ENCODE results near the gene HEBP1. TPM values are rescaled to one million over a fixed set of nuclear protein-coding genes. Genes with fewer than 3 reads are reported as not detected.

The HEBP1 gene
- total RNA-seq, 2 experiments from 2014 or later: 13.9 to 17.6 TPM

DNA sequence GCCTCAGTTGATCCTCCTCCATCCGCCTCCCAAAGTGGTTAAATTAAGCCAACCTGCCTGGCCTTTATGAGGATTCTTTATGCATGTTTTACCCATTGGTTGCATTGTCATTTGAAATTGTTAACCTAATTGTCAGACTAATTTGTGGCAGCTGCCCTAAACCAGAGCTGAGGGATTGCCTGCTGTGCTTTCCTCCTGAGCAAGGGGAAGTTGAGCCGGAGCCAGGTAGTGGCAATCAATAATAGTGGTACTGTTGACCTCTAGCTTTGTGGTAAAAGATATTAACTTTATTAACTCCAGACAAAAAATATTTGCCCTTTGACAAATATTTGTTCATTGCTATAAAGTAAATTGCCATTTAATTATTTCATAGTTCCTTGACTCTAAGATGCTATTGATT is 5.6 kb upstream of the HEBP1 start:
- H3K9me3 Mint-ChIP-seq: no peaks in the 10 kb centered on the region

DNA sequence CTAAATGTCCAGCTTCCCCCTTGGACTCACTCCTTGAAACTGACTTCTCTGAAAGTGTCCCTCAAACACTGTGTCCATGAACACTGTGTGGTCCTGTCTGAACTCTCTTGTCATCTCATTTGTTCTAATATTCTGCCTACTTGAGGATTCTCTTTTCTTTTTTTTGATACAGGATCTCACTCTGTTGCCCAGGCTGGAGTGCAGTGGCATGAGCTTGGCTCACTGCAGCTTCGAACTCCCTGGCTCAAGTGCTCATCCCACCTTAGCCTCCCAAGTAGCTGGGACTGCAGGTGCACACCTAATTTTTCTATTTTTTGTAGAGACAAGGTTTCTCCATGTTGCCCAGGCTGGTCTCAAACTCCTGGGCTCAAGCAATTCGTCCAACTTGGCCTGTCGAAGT is 4.9 kb upstream of the HEBP1 start:
- Mint-ChIP-seq H3K27me3 (peaks cover 42% of the 10 kb centered on the region), H3K27ac (no peak overlapping the region), H3K36me3 (no peaks in the 10 kb centered on the region), H3K4me3 (no peak overlapping the region), H3K4me1 (peaks cover 9% of the 10 kb centered on the region), H3K9me3 (no peaks in the 10 kb centered on the region)
- no peak for DNase-seq
- ATAC-seq (ENCODE audit: low read depth): no peak
- POLR2A ChIA-PET: no interaction called here

More for the DNA sequence above, 5.6 kb upstream of the HEBP1 start:
- H3K27me3 Mint-ChIP-seq: peaks cover 42% of the 10 kb centered on the region
- no peak overlapping the region for H3K27ac Mint-ChIP-seq
- ATAC-seq (ENCODE audit: low read depth) (no peak), DNase-seq (no peak)
- no peak overlapping the region for H3K4me3 Mint-ChIP-seq
- H3K4me1 Mint-ChIP-seq: peaks cover 9% of the 10 kb centered on the region
- no peaks in the 10 kb centered on the region for H3K36me3 Mint-ChIP-seq
- POLR2A ChIA-PET: no interaction called here

- POLR2A ChIA-PET: no interaction called here
- H3K27me3 Mint-ChIP-seq: peaks cover 42% of the 10 kb centered on the region
- H3K36me3 Mint-ChIP-seq: no peaks in the 10 kb centered on the region
- no peak overlapping the region for H3K4me3 Mint-ChIP-seq
- no peak for DNase-seq
- ATAC-seq (ENCODE audit: low read depth): no peak
- H3K9me3 Mint-ChIP-seq: no peaks in the 10 kb centered on the region
- peaks cover 9% of the 10 kb centered on the region for H3K4me1 Mint-ChIP-seq
- H3K27ac Mint-ChIP-seq: no peak overlapping the region
Observed at GRCh38 chr12:13004361-13004760, 4.3 kb upstream of the HEBP1 start.

DNA sequence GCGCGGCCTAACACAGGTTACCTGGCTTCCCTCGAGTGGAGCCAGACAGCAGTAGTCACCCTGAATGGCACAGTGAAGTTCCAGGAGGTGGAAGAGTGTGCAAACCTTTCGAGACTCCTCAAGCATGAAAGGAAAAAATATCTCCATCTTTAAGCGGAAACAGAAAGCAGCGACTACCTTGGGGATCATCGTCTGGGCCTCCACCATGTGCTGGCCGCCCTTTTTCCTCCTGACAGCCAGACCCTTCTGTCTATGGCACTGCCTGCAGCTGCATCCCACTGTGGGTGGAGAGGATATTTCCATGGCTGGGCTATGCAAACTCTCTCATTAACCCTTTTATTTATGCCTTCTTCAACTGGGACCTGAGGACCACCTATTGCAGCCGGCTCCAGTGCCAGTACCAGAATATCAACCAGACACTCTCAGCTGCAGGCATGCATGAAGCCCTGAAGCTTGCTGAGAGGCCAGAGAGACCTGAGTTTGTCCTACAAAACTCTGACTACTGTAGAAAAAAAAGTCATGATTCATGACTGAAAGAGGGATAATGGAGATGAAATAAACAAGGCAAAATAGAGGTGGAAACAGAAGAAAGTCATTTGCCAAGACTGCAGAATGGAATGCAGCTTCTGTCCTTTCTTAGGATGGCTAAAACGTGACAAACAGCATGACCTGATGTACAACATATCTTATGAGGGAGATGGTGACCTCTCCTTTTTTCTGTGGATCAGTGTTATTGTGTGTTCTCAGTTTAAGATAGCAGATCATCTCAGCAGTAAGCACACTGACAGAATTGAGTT is 2.4 kb upstream of the HEBP1 start:
- H3K4me3 Mint-ChIP-seq: peak overlapping the region; percentile 73
- peaks cover 38% of the 10 kb centered on the region for H3K27me3 Mint-ChIP-seq
- ATAC-seq (ENCODE audit: low read depth): no peak
- H3K36me3 Mint-ChIP-seq: no peaks in the 10 kb centered on the region
- peaks cover 16% of the 10 kb centered on the region for H3K4me1 Mint-ChIP-seq
- H3K9me3 Mint-ChIP-seq: no peaks in the 10 kb centered on the region
- DNase-seq: no peak
- POLR2A ChIA-PET: no interaction called here
- H3K27ac Mint-ChIP-seq: no peak overlapping the region

- Mint-ChIP-seq H3K4me1 (peaks cover 19% of the 10 kb centered on the region), H3K4me3 (peak overlapping the region; percentile 73), H3K9me3 (no peaks in the 10 kb centered on the region), H3K27ac (peak overlapping the region; percentile 5), H3K27me3 (peaks cover 38% of the 10 kb centered on the region), H3K36me3 (no peaks in the 10 kb centered on the region)
- DNase-seq: no peak
- ATAC-seq (ENCODE audit: low read depth): no peak
- POLR2A ChIA-PET: no interaction called here
Observed at GRCh38 chr12:13001775-13002040, 1.6 kb upstream of the HEBP1 start.

GRCh38 chr12:13000925-13001774 is 1.1 kb upstream of the HEBP1 start:
- Mint-ChIP-seq H3K9me3 (no peaks in the 10 kb centered on the region), H3K4me3 (peak overlapping the region; percentile 82), H3K27me3 (peaks cover 34% of the 10 kb centered on the region), H3K27ac (peak overlapping the region; percentile 26), H3K36me3 (no peaks in the 10 kb centered on the region), H3K4me1 (peaks cover 19% of the 10 kb centered on the region)
- POLR2A ChIA-PET: interaction anchor here (0.7 kb wide), 1 partner anchor 275 kb away, joined by 4 read pairs; no protein-coding TSS in a partner anchor
- DNase-seq (peak; percentile 64), ATAC-seq (ENCODE audit: low read depth) (peak; percentile 19)

DNA sequence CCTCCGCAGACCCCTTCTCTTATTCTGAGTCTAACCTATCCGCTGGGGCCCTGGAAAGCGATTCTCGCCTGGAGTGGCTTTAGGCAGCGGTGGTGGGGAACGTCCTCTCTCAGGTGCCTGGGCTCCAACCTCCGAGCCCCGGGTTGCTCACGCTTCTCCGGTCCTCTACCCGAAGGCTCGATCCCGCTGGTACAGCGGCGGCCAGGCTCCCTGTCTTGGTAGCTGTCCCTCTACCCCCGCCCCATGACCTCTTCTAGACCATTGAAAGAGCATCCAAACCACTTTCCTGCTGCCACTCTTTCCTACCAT is 505 bp upstream of the HEBP1 start:
- no peak for DNase-seq
- Mint-ChIP-seq H3K4me3 (peak overlapping the region; percentile 82), H3K27ac (peak overlapping the region; percentile 26), H3K27me3 (peaks cover 32% of the 10 kb centered on the region), H3K4me1 (peaks cover 19% of the 10 kb centered on the region), H3K36me3 (no peaks in the 10 kb centered on the region), H3K9me3 (no peaks in the 10 kb centered on the region)
- POLR2A ChIA-PET: no interaction called here
- peak; percentile 37 for ATAC-seq (ENCODE audit: low read depth)

DNA sequence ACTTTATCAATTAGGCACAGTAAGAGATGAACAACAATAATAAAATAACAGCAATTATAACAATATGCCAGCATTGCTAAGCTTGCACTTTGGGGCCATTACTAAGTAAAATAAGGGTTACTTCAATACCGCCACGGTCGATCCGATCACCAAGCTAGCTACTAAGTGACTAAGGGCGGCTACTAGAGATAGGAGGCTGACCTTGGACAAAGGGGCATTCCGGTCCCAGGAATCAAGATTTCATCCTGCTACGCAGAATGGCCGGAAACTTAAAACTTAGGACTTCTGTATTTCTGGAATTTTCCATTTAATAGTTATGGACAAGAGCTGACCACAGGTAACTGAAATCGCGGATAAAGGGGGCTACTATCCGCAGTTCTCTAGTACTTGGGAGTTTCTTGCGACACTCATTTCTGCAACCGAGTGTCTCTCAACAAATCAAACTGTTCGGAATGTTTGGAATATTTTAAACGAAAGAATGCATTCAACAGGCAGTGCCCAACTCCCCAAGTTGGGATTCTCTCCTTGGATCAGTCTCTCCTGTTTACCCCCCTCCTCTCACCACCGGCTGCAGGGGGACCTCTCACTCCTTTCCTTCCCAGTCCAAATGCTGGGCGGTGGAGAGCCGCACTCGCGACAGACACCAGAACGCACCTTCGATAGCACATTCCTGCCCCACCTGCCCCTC is 650 bp downstream of the HEBP1 start:
- Mint-ChIP-seq H3K4me3 (peak overlapping the region; percentile 82), H3K27me3 (peaks cover 26% of the 10 kb centered on the region), H3K36me3 (no peaks in the 10 kb centered on the region), H3K9me3 (no peaks in the 10 kb centered on the region), H3K27ac (peak overlapping the region; percentile 26), H3K4me1 (peaks cover 19% of the 10 kb centered on the region)
- ATAC-seq (ENCODE audit: low read depth): no peak
- POLR2A ChIA-PET: no interaction called here
- no peak for DNase-seq

GRCh38 chr12:12998248-12998647 is 1.8 kb downstream of the HEBP1 start:
- H3K4me1 Mint-ChIP-seq: peaks cover 21% of the 10 kb centered on the region
- DNase-seq: no peak
- no peak overlapping the region for H3K27ac Mint-ChIP-seq
- no peaks in the 10 kb centered on the region for H3K9me3 Mint-ChIP-seq
- peaks cover 6% of the 10 kb centered on the region for H3K36me3 Mint-ChIP-seq
- POLR2A ChIA-PET: no interaction called here
- ATAC-seq (ENCODE audit: low read depth): no peak
- H3K27me3 Mint-ChIP-seq: peaks cover 17% of the 10 kb centered on the region
- no peak overlapping the region for H3K4me3 Mint-ChIP-seq

DNA sequence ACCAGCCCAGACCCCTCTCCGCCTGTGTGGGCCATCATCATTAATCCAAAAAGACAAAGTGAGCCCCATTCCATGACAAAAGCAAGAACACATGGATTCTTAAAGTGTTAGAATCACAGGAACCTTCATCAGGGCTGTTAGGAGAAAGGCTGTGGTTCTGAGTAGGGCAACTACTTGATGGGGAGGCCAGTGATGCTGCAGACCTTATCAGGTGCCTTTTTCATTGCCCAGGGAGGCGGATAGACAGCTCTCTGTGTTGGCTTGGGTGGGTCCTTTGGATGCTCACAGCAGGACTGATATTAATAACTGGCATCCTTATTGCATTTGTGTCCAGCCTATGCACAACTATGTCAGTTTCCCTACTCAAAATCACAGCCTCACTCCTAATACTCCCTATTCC is 2.3 kb downstream of the HEBP1 start:
- Mint-ChIP-seq H3K9me3 (no peaks in the 10 kb centered on the region), H3K27ac (no peak overlapping the region), H3K27me3 (peaks cover 12% of the 10 kb centered on the region), H3K36me3 (peaks cover 8% of the 10 kb centered on the region), H3K4me1 (peaks cover 26% of the 10 kb centered on the region), H3K4me3 (no peak overlapping the region)
- POLR2A ChIA-PET: interaction anchor here (0.5 kb wide), 1 partner anchor 275 kb away, joined by 4 read pairs; no protein-coding TSS in a partner anchor
- DNase-seq (no peak), ATAC-seq (ENCODE audit: low read depth) (no peak)

GRCh38 chr12:12997156-12997555 is 2.9 kb downstream of the HEBP1 start:
- peaks cover 6% of the 10 kb centered on the region for H3K27me3 Mint-ChIP-seq
- peaks cover 25% of the 10 kb centered on the region for H3K4me1 Mint-ChIP-seq
- H3K27ac Mint-ChIP-seq: no peak overlapping the region
- H3K4me3 Mint-ChIP-seq: no peak overlapping the region
- no peak for DNase-seq
- no peak for ATAC-seq (ENCODE audit: low read depth)
- no peaks in the 10 kb centered on the region for H3K9me3 Mint-ChIP-seq
- H3K36me3 Mint-ChIP-seq: peaks cover 8% of the 10 kb centered on the region
- POLR2A ChIA-PET: interaction anchor here (0.5 kb wide), 1 partner anchor 274 kb away, joined by 4 read pairs; no protein-coding TSS in a partner anchor

GRCh38 chr12:12996209-12996608 is 3.9 kb downstream of the HEBP1 start:
- peaks cover 8% of the 10 kb centered on the region for H3K36me3 Mint-ChIP-seq
- no peak overlapping the region for H3K27ac Mint-ChIP-seq
- no peaks in the 10 kb centered on the region for H3K27me3 Mint-ChIP-seq
- POLR2A ChIA-PET: interaction anchor here (0.6 kb wide), 1 partner anchor 195 kb away, joined by 5 read pairs; no protein-coding TSS in a partner anchor
- H3K9me3 Mint-ChIP-seq: no peaks in the 10 kb centered on the region
- H3K4me3 Mint-ChIP-seq: no peak overlapping the region
- DNase-seq (no peak), ATAC-seq (ENCODE audit: low read depth) (no peak)
- H3K4me1 Mint-ChIP-seq: peaks cover 23% of the 10 kb centered on the region

GRCh38 chr12:12995088-12995487 is 5.0 kb downstream of the HEBP1 start:
- H3K4me3 Mint-ChIP-seq: no peak overlapping the region
- no peaks in the 10 kb centered on the region for H3K9me3 Mint-ChIP-seq
- H3K27ac Mint-ChIP-seq: no peak overlapping the region
- H3K4me1 Mint-ChIP-seq: peaks cover 20% of the 10 kb centered on the region
- H3K36me3 Mint-ChIP-seq: peaks cover 8% of the 10 kb centered on the region
- POLR2A ChIA-PET: no interaction called here
- DNase-seq (no peak), ATAC-seq (ENCODE audit: low read depth) (no peak)
- no peaks in the 10 kb centered on the region for H3K27me3 Mint-ChIP-seq
